Keratinocyte (primary cell): ENCODE measurements around the gene FANCC. TPM values are rescaled to one million over a fixed set of nuclear protein-coding genes. Genes with fewer than 3 reads are reported as not detected.

Source experiments
- DNase-seq: peaks from one replicate; pipeline ENCODE4 v3.0.0-alpha.2; 2011; ENCODE audit warnings: low read depth, missing footprints, low spot score
- FAIRE-seq: peaks from 2 replicates; lab custom pipeline; 2011; peaks lifted over from hg19 to GRCh38; lab: Jason Lieb, UNC
- H2AFZ ChIP-seq: 2 replicates; pipeline ENCODE4 v1.6.0; 2012; ENCODE audit warnings: low read length, control low read depth, inconsistent platforms; ENCODE audit not compliant: control insufficient read depth
- H3K27ac ChIP-seq: 2 replicates; pipeline ENCODE4 v1.5.1; 2011; ENCODE audit warnings: low read length; ENCODE audit not compliant: control insufficient read depth, insufficient read depth
- H3K27me3 ChIP-seq: 3 replicates; pipeline ENCODE4 v1.6.0; 2011; ENCODE audit warnings: low read length; ENCODE audit not compliant: control insufficient read depth, insufficient read depth; ENCODE audit errors: extremely low read depth
- H3K36me3 ChIP-seq, 2 experiments: 2 replicates in 1 of 2; 3 replicates in 1 of 2; pipeline ENCODE4 v1.5.1; 2011; ENCODE audit warnings: low read length in 2 of 2, mild to moderate bottlenecking in 1 of 2; ENCODE audit not compliant: control insufficient read depth in 2 of 2, insufficient read depth in 2 of 2; ENCODE audit errors: extremely low read depth in 1 of 2
- H3K4me1 ChIP-seq: 3 replicates; pipeline ENCODE4 v1.5.1; 2011; ENCODE audit warnings: low read length; ENCODE audit not compliant: control insufficient read depth, insufficient read depth; ENCODE audit errors: extremely low read depth
- H3K4me2 ChIP-seq: 3 replicates; pipeline ENCODE4 v1.6.0; 2011; ENCODE audit warnings: low read depth, low read length; ENCODE audit not compliant: control insufficient read depth, insufficient read depth; ENCODE audit errors: extremely low read depth
- H3K4me3 ChIP-seq, 3 experiments: fragments of 200-600 bp in 1 of 3; sonication (generic) in 1 of 3; 2 replicates in 2 of 3; 3 replicates in 1 of 3; pipeline ENCODE4 v1.5.1; 2011 to 2016; ENCODE audit warnings: low read length in 3 of 3, mild to moderate bottlenecking in 3 of 3, control low read depth in 2 of 3, inconsistent platforms in 1 of 3, low read depth in 1 of 3, mixed read lengths in 1 of 3, mixed run types in 1 of 3, moderate library complexity in 1 of 3; ENCODE audit not compliant: control insufficient read depth in 2 of 3, insufficient read depth in 2 of 3; ENCODE audit errors: extremely low read depth in 1 of 3
- H3K79me2 ChIP-seq: 2 replicates; pipeline ENCODE4 v1.6.0; 2012; ENCODE audit warnings: low read length; ENCODE audit not compliant: control insufficient read depth, insufficient read depth
- H3K9ac ChIP-seq: 3 replicates; pipeline ENCODE4 v1.6.0; 2011; ENCODE audit warnings: low read length; ENCODE audit not compliant: control insufficient read depth, insufficient read depth; ENCODE audit errors: extremely low read depth
- H3K9me1 ChIP-seq: 3 replicates; pipeline ENCODE4 v1.6.0; 2011; ENCODE audit warnings: low read length; ENCODE audit not compliant: control insufficient read depth, insufficient read depth; ENCODE audit errors: extremely low read depth
- H3K9me3 ChIP-seq: 2 replicates; pipeline ENCODE4 v1.5.1; 2012; ENCODE audit warnings: low read depth, low read length; ENCODE audit not compliant: control insufficient read depth
- H4K20me1 ChIP-seq: 3 replicates; pipeline ENCODE4 v1.6.0; 2011; ENCODE audit warnings: low read length; ENCODE audit not compliant: control insufficient read depth, insufficient read depth; ENCODE audit errors: extremely low read depth
- CTCF ChIP-seq, 3 experiments: IDR thresholded peaks in 1 of 3; conservative IDR thresholded peaks in 1 of 3; optimal IDR thresholded peaks in 1 of 3; 2 replicates in 2 of 3; 3 replicates in 1 of 3; pipeline versions ENCODE3 to v1.5.1; 2011; ENCODE audit warnings: low read length in 3 of 3, mild to moderate bottlenecking in 3 of 3, moderate library complexity in 2 of 3, control low read depth in 1 of 3, inconsistent platforms in 1 of 3; ENCODE audit not compliant: insufficient read depth in 2 of 3; ENCODE audit errors: extremely low read depth in 1 of 3
- EZH2 ChIP-seq: IDR thresholded peaks from one replicate; pipeline ENCODE4 v1.6.1; 2012; ENCODE audit warnings: inconsistent platforms, mild to moderate bottlenecking, low read length, moderate library complexity
- dilution Hi-C: fragments of 300-500 bp; cut with MboI; formaldehyde crosslinking; loops from one replicate; pipeline ENCODE4 v1.7.0; 2020; ENCODE audit warnings: low sequenced_read_pairs; ENCODE audit not compliant: extremely low pct_ligation_motif_present
- polyA plus RNA-seq, 5 experiments: library from polyadenylated mRNA; depleted of rRNA in 3 of 5; stranded (reverse) in 3 of 5; stranded (forward) in 1 of 5; unstranded in 1 of 5; fragments of >200 nt; gene quantifications; 1 replicate in 1 of 5; 2 replicates in 3 of 5; 3 replicates in 1 of 5; pipeline versions ENCODE4 v1.2.1 to v1.2.3, GENCODE V29; 2011 to 2012; ENCODE audit warnings: missing spikeins in 2 of 5, low read depth in 1 of 5, low replicate concordance in 1 of 5

Gene FANCC
- polyA plus RNA-seq, 1 donor (not counting 4 experiments of a cell fraction or from before 2014, with no cell fraction given) = 8.3 TPM

GRCh38 chr9:95081998-95082397 lies 235.5 kb downstream of the FANCC start:
- dilution Hi-C loops = no loop called here
- Histone ChIP-seq H3K9me3 (no peaks in the 10 kb centered on the region), H3K4me3 (no peak overlapping the region), H4K20me1 (no peaks in the 10 kb centered on the region), H2AFZ (no peak overlapping the region), H3K27ac (no peak overlapping the region), H3K4me2 (no peak overlapping the region), H3K4me1 (no peaks in the 10 kb centered on the region), H3K79me2 (peaks cover 28% of the 10 kb centered on the region), H3K9ac (no peak overlapping the region), H3K27me3 (no peaks in the 10 kb centered on the region), H3K36me3 (peaks cover 49 to 56% of the 10 kb centered on the region in 2 experiments), H3K9me1 (no peaks in the 10 kb centered on the region)
- DNase-seq = no peak
- FAIRE-seq = no peak
- TF ChIP-seq CTCF (optimal IDR thresholded peaks at IDR 0.05 in 1 of 3, IDR thresholded peaks at IDR 0.05 in 1 of 3, conservative IDR thresholded peaks at IDR 0.05 in 1 of 3; ENCODE audit: extremely low read depth in 1 of 3, insufficient read depth in 2 of 3, low read length in 3 of 3) (no peak), EZH2 (no peak)

DNA sequence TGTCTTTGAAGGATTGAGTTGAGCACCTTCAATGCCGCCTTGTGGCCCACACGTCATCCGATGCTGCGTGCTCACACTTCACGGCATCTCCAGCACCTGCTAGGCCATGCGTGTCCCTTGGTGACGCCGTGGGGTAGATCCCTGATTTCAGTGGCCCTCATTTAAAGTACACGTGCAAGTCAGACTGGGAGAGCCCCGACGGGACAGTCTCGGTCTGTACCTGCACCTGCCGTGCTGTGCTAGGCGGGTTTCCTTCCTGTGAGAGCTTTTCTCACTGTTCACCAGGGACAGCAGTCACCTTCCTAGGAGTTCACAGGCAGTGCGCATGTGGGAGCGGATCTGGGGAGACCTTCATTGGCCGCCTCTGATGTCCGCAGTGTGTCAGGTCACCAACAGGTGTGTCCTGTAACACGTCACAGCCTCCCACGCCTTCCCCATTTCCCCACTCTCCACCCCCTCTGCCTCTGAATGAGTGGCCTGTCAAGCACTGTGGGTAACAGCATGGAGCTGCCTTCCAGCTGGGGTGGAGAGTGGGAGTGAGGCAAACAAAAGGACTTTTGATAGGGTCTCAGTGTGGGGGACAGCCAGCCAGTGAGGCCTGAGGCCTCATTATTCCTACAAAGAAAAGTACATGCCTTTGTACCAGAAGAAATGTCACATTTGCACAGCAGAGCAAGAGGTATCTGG lies 236.4 kb downstream of the FANCC start:
- no peak overlapping the region for H3K9ac ChIP-seq
- H3K27me3 ChIP-seq = no peaks in the 10 kb centered on the region
- peaks cover 43 to 53% of the 10 kb centered on the region in 2 experiments for H3K36me3 ChIP-seq
- H3K79me2 ChIP-seq = peaks cover 37% of the 10 kb centered on the region
- FAIRE-seq (no peak), DNase-seq (no peak)
- H3K9me3 ChIP-seq = no peaks in the 10 kb centered on the region
- no peaks in the 10 kb centered on the region for H3K4me1 ChIP-seq
- dilution Hi-C loops = no loop called here
- H4K20me1 ChIP-seq = no peaks in the 10 kb centered on the region
- H3K27ac ChIP-seq = no peak overlapping the region
- H3K4me3 ChIP-seq = no peak overlapping the region
- no peak overlapping the region for H3K4me2 ChIP-seq
- no peak for TF ChIP-seq CTCF (optimal IDR thresholded peaks at IDR 0.05 in 1 of 3, IDR thresholded peaks at IDR 0.05 in 1 of 3, conservative IDR thresholded peaks at IDR 0.05 in 1 of 3; ENCODE audit: extremely low read depth in 1 of 3, insufficient read depth in 2 of 3, low read length in 3 of 3)
- TF ChIP-seq EZH2 = no peak
- H3K9me1 ChIP-seq = no peaks in the 10 kb centered on the region
- no peak overlapping the region for H2AFZ ChIP-seq
